K562 (cell line): ENCODE measurements around the gene BRD7. TPM values are rescaled to one million over a fixed set of nuclear protein-coding genes. Genes with fewer than 3 reads are reported as not detected.

Experiments used
- MXD1 ChIP-seq: fragments of 250-450 bp; sonication (Bioruptor Pico); IDR thresholded peaks from 2 replicates; pipeline ENCODE4 v1.8.0; 2021; ENCODE audit warnings: borderline replicate concordance, mild to moderate bottlenecking, moderate library complexity; ENCODE audit not compliant: poor library complexity, severe bottlenecking
- PML ChIP-seq: IDR thresholded peaks from 2 replicates; pipeline ENCODE4 v1.6.1; 2012; ENCODE audit warnings: low read length, inconsistent platforms
- SPI1 ChIP-seq: IDR thresholded peaks from 2 replicates; pipeline ENCODE4 v1.6.1; 2011; ENCODE audit warnings: low read depth, low read length, control low read depth, borderline replicate concordance
- TAF9B ChIP-seq: fragments of 450-650 bp; IDR thresholded peaks from 2 replicates; pipeline ENCODE4 v1.6.1; 2018; ENCODE audit warnings: mild to moderate bottlenecking; ENCODE audit not compliant: partially characterized antibody
- ZBTB1 ChIP-seq: sonication (generic); formaldehyde crosslinking; IDR thresholded peaks from 2 replicates; pipeline ENCODE4 v1.8.1; 2023; ENCODE audit warnings: missing genetic modification reagents, low read depth, mild to moderate bottlenecking, borderline replicate concordance
- polyA plus RNA-seq, 8 experiments: library from polyadenylated mRNA; depleted of rRNA in 4 of 8; stranded (reverse) in 5 of 8; unstranded in 3 of 8; fragments of >200 nt; fragmentation: Nextera tagmentation in 2 of 8; fragmentation: Illumina TruSeq in 1 of 8; extraction: Ambion mirVana in 2 of 8; extraction: Trizol in 1 of 8; gene quantifications; 2 replicates each; pipeline versions ENCODE4 v1.2.1 to v1.2.3, GENCODE V29; 2011 to 2014; ENCODE audit warnings: inconsistent platforms in 1 of 8, missing spikeins in 1 of 8
- total RNA-seq, 7 experiments: library from RNA; depleted of rRNA in 6 of 7; stranded (reverse); fragments of >200 nt in 6 of 7; fragmentation: Illumina TruSeq in 2 of 7; extraction: Trizol in 2 of 7; gene quantifications; 2 replicates each; pipeline versions ENCODE4 v1.2.1 to v1.2.3, GENCODE V29; 2011 to 2021; ENCODE audit warnings: low replicate concordance in 1 of 7
- TF ChIP-seq, protein P1 (sequence below): sonication (generic); formaldehyde crosslinking; IDR thresholded peaks from 2 replicates; pipeline ENCODE4 v1.4.0; 2020; ENCODE audit warnings: mild to moderate bottlenecking, missing genetic modification reagents
- TF ChIP-seq, protein P2 (sequence below): fragments of 450-650 bp; IDR thresholded peaks from 2 replicates; pipeline ENCODE4 v1.6.1; 2016; ENCODE audit warnings: low read depth, mild to moderate bottlenecking, moderate library complexity
- TF ChIP-seq, protein P3 (sequence below), 2 experiments: IDR thresholded peaks in 1 of 2; conservative IDR thresholded peaks in 1 of 2; 2 replicates each; pipeline ENCODE4 v1.6.1; 2016; ENCODE audit warnings: low read depth in 2 of 2, mild to moderate bottlenecking in 1 of 2, missing compliant biosample characterization in 1 of 2, missing genetic modification characterization in 1 of 2, moderate library complexity in 1 of 2

Gene BRD7
- total and polyA plus RNA-seq, 9 of the 15 experiments (the other 6 are each of a cell fraction or from before 2014, with no cell fraction given), result 20.6 to 101 (median 68.7) TPM

DNA sequence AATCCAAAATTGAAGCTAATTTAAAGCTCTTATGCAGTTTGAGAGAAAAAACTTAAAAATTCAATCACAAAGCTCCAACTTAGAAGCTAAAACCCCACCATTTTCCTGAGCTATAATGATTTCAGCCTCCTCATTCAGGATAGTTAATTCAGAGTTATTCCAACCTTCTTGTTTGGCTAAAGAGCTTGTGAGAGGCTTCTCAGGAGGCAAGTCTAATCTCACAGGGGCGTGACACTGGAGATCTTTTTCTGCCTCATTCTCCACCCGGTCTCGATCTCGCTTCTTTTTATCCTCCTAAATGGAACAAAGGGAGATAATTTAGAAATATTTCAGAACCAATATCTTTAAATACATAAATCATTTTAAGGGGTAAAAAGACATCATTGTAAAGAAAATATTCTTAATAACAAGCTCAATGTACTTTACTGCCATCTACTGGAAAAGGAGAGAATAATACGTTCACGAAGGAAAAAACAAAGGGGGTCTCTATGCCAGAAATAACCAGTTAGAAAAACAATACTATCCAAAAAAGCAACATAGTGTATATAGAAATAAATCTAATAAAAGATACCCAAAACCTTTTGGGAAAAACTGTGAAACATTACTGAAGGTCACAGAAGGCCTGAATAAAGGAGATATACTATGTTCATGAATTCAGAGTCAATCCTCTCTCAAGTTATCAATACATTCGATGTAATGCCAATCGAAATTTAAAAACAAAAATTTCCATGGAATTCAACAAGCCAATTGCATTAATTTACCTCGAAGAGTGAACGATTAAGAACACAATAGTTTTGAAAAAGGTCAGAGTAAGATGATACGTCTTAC, 13.9 kb downstream of the BRD7 start (continued):
- TF ChIP-seq, protein P1, sequence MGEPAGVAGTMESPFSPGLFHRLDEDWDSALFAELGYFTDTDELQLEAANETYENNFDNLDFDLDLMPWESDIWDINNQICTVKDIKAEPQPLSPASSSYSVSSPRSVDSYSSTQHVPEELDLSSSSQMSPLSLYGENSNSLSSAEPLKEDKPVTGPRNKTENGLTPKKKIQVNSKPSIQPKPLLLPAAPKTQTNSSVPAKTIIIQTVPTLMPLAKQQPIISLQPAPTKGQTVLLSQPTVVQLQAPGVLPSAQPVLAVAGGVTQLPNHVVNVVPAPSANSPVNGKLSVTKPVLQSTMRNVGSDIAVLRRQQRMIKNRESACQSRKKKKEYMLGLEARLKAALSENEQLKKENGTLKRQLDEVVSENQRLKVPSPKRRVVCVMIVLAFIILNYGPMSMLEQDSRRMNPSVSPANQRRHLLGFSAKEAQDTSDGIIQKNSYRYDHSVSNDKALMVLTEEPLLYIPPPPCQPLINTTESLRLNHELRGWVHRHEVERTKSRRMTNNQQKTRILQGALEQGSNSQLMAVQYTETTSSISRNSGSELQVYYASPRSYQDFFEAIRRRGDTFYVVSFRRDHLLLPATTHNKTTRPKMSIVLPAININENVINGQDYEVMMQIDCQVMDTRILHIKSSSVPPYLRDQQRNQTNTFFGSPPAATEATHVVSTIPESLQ (CRISPR knock-in tag), result no peak
- TF ChIP-seq, protein P2, sequence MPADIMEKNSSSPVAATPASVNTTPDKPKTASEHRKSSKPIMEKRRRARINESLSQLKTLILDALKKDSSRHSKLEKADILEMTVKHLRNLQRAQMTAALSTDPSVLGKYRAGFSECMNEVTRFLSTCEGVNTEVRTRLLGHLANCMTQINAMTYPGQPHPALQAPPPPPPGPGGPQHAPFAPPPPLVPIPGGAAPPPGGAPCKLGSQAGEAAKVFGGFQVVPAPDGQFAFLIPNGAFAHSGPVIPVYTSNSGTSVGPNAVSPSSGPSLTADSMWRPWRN, result no peak
- TF ChIP-seq MXD1 (CRISPR knock-in tag), result no peak
- TF ChIP-seq SPI1, result no peak
- TF ChIP-seq, protein P3, sequence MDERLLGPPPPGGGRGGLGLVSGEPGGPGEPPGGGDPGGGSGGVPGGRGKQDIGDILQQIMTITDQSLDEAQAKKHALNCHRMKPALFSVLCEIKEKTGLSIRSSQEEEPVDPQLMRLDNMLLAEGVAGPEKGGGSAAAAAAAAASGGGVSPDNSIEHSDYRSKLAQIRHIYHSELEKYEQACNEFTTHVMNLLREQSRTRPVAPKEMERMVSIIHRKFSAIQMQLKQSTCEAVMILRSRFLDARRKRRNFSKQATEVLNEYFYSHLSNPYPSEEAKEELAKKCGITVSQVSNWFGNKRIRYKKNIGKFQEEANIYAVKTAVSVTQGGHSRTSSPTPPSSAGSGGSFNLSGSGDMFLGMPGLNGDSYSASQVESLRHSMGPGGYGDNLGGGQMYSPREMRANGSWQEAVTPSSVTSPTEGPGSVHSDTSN (CRISPR knock-in tag; IDR thresholded peaks at IDR 0.05; ENCODE audit: low read depth), result no peak
- TF ChIP-seq, protein P3 (tag; conservative IDR thresholded peaks at IDR 0.05; ENCODE audit: low read depth), result 0 out of 2 replicates have a peak, but pooled peaks have one; percentile 40
- peak; percentile 12 for TF ChIP-seq TAF9B
- no peak for TF ChIP-seq ZBTB1 (CRISPR knock-in tag)
- TF ChIP-seq PML, result no peak
